Right cardiac atrium (tissue), 5 donors: ENCODE measurements around the gene DNAH17. TPM values are rescaled to one million over a fixed set of nuclear protein-coding genes. Genes with fewer than 3 reads are reported as not detected.

ENCODE experiments used
- ATAC-seq, 2 donors: fragments of 200-7000 bp; cut with Tn5 transposase; one replicate each; pipeline versions ENCODE4 v1.8.0 to v1.9.1; 2020; ENCODE audit warnings: moderate library complexity in 2 of 2, mild to moderate bottlenecking in 1 of 2
- DNase-seq, 3 donors: peaks; one replicate each; pipeline ENCODE4 v3.0.0-alpha.2; 2020
- H3K27ac ChIP-seq: one replicate; pipeline ENCODE4 v1.5.1; 2013; ENCODE audit warnings: mild to moderate bottlenecking, low read length, control low read depth, moderate library complexity
- H3K27me3 ChIP-seq: one replicate; pipeline ENCODE4 v1.6.1; 2013; ENCODE audit not compliant: control insufficient read depth, insufficient read depth
- H3K4me1 ChIP-seq: one replicate; pipeline ENCODE4 v1.6.1; 2013; ENCODE audit warnings: low read length; ENCODE audit not compliant: control insufficient read depth, insufficient read depth
- H3K4me3 ChIP-seq: one replicate; pipeline ENCODE4 v1.5.1; 2013; ENCODE audit warnings: low read length, control low read depth
- H3K9me3 ChIP-seq: one replicate; pipeline ENCODE4 v1.6.1; 2013; ENCODE audit warnings: low read length; ENCODE audit not compliant: control insufficient read depth
- WGBS: extraction: QIAGEN DNeasy Blood & Tissue Kit; methylation state at CpG from one replicate; pipeline ENCODE4 v1.1.7; 2013; 5-methylcytosine and 5-hydroxymethylcytosine counted together
- intact Hi-C, 4 donors: fragments of 100-400 bp; cut with DNase I; formaldehyde crosslinking; loops; one replicate each; pipeline versions ENCODE4 v1.11.0 to v1.14.0; 2022 to 2023
- polyA plus RNA-seq: library from polyadenylated mRNA; stranded (reverse); fragments of 200-250 nt; gene quantifications from one replicate; pipeline ENCODE4 v1.2.3, GENCODE V29; 2013
- total RNA-seq, 4 donors: library from RNA; stranded (reverse); fragmentation: NEBNext Ultra II Directional; extraction: Animal tissue kit (Norgen Biotek cat#: 25700); gene quantifications; one replicate each; pipeline ENCODE4 v1.2.1, GENCODE V29; 2021
- donor health status: healthy with polysubstance abuse.
- donor health status: DM: no; HTN: yes; CAD: no.
- donor health status: DM: no; HTN: no; CAD: no.
- donor health status: DM: no; HTN: yes; CAD: no; lungs with severe emphysema.
- donor health status: DM: yes; HTN: yes; CAD: no.

The DNAH17 gene
- total and polyA plus RNA-seq, 5 donors: 0.06 to 0.28 (median 0.19) TPM; not detected in 1

DNA sequence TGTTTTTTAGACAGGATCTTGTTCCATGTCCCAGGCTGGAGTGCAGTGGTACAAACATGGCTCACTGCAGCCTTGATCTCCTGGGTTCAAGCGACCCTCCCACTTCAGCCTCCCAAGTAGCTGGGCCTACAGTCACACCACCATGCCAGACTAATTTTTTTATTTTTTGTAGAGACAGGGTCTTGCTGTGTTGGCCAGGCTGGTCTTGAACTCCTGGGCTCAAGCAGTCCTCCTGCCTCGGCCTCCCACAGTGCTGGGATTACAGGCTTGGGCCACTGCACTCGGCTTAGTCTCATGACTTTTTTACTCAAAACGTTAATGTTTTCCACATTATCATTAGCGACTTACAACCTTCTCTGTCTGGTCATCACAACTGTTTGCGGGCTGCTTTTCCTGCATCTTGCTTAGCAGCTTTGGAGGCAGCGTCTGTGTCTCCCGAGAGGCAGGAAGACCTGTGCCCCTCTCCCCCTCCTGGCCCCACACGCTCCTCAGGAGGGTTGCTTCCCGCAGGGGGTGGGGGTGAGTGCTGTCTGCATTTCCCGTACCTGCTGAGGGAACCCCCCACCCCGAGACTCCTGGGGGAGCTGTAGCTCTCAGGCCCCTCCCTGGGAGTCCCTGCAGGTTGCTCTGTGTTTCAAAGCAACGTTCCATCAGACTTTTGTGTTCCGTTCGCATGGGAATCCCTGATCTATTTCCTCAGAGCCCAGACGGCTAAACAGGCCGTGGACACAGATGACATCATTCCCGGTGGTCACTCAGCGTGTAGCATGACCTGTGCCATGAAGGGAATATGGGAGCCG is 146.1 kb downstream of the DNAH17 start:
- peak in 2 of 3 donors; percentile 22 to 24 for DNase-seq
- no peaks in the 10 kb centered on the region for H3K9me3 ChIP-seq
- ATAC-seq: peak in 1 of 2 donors; percentile 4
- no peaks in the 10 kb centered on the region for H3K4me1 ChIP-seq
- no peaks in the 10 kb centered on the region for H3K27me3 ChIP-seq
- WGBS: 48% methylated on average over 20 of the region's 20 CpGs
- no peak overlapping the region for H3K27ac ChIP-seq
- no peak overlapping the region for H3K4me3 ChIP-seq
- intact Hi-C loops: no loop called here

DNA sequence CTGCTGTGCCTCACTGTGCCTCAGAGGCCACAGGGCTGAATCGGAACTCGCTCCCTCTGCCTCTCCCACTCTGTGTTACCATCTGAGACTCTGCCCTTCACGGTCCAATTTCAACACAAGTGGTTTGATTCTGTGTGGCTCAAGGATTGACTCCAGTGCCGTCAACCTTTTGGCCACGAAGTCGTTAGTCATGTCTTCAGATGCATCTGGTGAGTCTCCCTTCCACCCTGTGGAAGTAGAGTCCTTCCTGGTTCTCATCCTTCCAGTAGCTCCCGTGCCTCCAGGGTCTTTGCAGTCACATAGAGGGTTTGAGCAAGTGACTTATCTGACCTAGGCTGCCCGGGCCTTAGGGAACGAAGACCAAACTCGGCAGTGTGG is 147.6 kb downstream of the DNAH17 start:
- Histone ChIP-seq H3K27ac (no peak overlapping the region), H3K4me1 (peaks cover 4% of the 10 kb centered on the region), H3K4me3 (no peak overlapping the region), H3K9me3 (no peaks in the 10 kb centered on the region), H3K27me3 (no peaks in the 10 kb centered on the region)
- 82% methylated on average over 10 of the region's 10 CpGs for WGBS
- ATAC-seq: no peak
- DNase-seq: no peak
- intact Hi-C loops: loop anchor here in 1 of 4 donors (10.0 kb wide), 1 partner anchor 175 kb away; no protein-coding TSS in a partner anchor

DNA sequence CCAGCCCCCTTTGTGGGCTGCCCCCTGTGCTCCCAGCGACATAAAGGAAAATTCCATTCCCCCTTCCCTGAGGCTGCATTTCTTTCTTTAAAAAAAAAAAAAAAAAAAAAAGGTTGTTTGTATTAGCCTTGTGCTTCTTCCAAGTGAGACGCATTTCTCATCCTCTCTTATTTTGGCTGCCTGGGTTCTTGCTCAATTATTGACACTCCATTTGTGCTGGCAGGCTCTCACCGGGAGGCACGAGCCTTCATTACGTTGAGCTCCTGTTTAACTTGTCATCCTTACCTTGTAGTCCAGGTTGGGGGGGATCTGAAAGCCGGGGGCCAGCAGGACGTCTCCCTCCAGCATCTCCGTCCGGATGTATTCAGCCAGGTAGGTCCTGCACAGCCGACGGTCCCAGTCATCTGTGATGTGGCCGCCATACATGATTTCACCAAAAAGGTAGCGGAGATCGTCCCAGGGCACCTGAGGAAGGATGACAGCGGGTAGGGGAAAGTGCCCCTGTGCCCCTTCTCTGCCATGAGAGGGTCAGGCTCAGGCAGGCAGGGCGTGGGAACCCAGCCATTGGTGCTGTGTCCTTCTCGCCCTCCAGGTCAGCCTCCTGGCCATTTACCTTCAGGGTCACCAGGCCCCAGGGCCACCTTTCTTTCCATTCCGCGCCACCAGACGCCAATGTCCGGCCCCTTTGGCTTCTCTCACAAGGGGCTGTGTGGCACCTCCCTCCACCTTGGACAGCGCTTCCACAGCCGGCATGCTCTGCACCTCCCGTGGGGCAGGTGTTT is 148.2 kb downstream of the DNAH17 start:
- WGBS: 86% methylated on average over 24 of the region's 24 CpGs
- Histone ChIP-seq H3K4me3 (no peak overlapping the region), H3K27me3 (no peaks in the 10 kb centered on the region), H3K4me1 (peaks cover 4% of the 10 kb centered on the region), H3K9me3 (no peaks in the 10 kb centered on the region), H3K27ac (no peak overlapping the region)
- intact Hi-C loops: loop anchor here in 1 of 4 donors (10.0 kb wide), 1 partner anchor 174 kb away; no protein-coding TSS in a partner anchor
- peak in 1 of 3 donors; percentile 53 for DNase-seq
- ATAC-seq: no peak

DNA sequence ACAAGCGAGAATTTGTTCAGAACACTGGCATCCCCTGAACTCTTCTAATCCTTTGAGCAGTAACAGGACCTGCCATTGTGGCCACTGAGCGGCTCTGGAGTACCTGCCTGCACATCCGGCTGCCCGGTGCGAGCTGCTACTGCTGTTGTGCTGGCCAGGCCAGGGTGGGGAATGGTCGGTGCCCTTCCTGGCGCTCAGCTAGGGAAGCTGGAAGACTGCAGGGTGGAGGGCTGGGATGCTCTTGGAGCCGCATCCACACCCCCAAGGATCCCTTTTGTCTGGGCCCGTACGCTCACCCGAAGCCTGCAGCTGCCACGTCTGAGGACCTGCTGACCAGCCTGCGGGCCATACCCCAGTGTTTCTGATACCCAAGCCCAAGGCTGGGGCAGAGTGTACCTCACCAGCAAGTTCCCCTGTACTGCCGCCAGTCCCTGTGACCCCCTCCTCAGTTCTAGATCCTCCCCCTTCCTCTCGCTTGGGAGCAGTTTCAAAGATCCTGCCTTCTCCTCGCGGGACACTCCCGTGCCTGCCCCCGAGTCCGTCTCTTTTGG is 149.1 kb downstream of the DNAH17 start:
- Histone ChIP-seq H3K9me3 (no peaks in the 10 kb centered on the region), H3K4me3 (no peak overlapping the region), H3K4me1 (peaks cover 4% of the 10 kb centered on the region), H3K27ac (no peak overlapping the region), H3K27me3 (no peaks in the 10 kb centered on the region)
- 83% methylated on average over 20 of the region's 20 CpGs for WGBS
- ATAC-seq (no peak), DNase-seq (peak in 2 of 3 donors; percentile 35 to 43)
- intact Hi-C loops: loop anchor here in 1 of 4 donors (10.0 kb wide), 1 partner anchor 173 kb away; no protein-coding TSS in a partner anchor

DNA sequence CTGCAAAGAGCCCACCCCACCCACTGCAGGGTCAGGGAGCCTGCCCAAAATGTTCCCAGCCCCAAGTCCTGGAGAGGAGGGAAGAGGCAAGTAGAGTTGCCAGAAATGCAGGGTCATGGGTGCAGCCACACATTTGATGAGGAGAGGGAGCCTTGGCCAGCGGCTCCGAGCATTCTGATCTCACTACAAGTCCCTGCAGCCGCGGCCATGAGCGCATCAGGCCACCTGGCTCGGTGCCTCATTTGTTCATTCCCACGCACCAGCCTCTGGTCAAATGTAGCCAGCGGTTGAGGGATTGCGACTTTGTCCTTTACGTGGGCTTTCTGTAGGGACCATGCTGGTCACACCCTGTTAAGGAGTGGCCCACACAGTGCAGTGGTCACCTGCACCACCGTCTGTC is 150.1 kb downstream of the DNAH17 start:
- 84% methylated on average over 11 of the region's 11 CpGs for WGBS
- intact Hi-C loops: loop anchor here in 1 of 4 donors (10.0 kb wide), 1 partner anchor 172 kb away; no protein-coding TSS in a partner anchor
- DNase-seq (peak in 2 of 3 donors; percentile 54 to 57), ATAC-seq (no peak)
- Histone ChIP-seq H3K9me3 (no peaks in the 10 kb centered on the region), H3K27ac (no peak overlapping the region), H3K4me1 (peaks cover 4% of the 10 kb centered on the region), H3K4me3 (no peak overlapping the region), H3K27me3 (no peaks in the 10 kb centered on the region)

DNA sequence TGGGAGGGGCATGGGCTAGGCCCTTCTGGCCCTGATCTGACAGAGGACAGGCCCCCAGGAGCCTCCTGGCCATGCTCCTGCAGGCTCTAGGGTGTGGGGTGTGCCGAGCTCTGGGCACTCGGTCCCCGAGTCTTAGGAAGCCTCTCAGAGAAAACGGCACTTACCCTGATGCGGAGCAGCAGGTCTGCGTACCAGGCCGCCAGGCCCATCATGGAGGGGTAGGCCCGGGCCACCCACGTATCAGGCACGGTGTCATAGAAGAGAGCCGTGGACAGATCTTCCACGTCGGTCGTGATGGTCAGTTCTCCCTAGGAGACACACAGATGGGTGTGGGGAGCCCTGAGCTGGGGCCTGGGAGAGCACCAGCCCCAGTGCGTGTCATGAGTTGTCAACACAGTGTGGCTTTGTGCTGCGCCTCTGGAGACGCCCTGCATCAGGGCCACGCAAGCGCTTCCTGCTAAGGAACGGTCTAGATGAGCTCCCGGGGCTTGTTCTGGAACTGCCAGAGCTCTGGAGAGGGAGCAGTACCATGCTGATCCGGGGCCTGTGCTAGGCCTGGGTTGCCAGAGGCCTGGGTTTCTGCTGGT is 150.8 kb downstream of the DNAH17 start:
- H3K27ac ChIP-seq: no peak overlapping the region
- H3K4me3 ChIP-seq: no peak overlapping the region
- no peak for ATAC-seq
- H3K27me3 ChIP-seq: no peaks in the 10 kb centered on the region
- no peaks in the 10 kb centered on the region for H3K9me3 ChIP-seq
- peaks cover 6% of the 10 kb centered on the region for H3K4me1 ChIP-seq
- intact Hi-C loops: loop anchor here in 1 of 4 donors (10.0 kb wide), 1 partner anchor 172 kb away; no protein-coding TSS in a partner anchor
- peak in 2 of 3 donors; percentile 39 to 46 for DNase-seq
- WGBS: 89% methylated on average over 22 of the region's 22 CpGs

DNA sequence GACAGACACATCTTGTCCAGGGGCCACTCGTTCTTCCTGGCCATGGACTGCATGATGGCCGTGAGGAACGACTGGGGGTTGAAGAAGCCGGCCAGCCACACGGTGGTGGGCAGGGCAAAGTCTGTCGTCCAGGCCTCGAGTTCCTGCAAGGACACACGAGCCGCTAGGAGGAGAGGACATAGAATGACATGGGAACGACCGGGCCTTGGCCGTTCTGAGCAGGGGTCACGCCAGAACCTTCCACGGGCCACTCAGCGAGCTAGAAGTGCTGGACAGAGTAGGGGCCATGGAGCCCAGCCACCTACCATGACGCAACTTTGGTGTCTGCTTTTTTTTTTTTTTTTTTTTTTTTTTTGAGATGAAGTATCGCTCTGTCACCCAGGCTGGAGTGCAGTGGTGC is 151.8 kb downstream of the DNAH17 start:
- no peak overlapping the region for H3K27ac ChIP-seq
- intact Hi-C loops: loop anchor here in 2 of 4 donors (2.0 to 10.0 kb wide), 2 partner anchors 171 to 177 kb away; no protein-coding TSS in a partner anchor
- no peaks in the 10 kb centered on the region for H3K27me3 ChIP-seq
- ATAC-seq (peak; percentile 17 to 24), DNase-seq (peak; percentile 61 to 75 (median 69))
- 74% methylated on average over 17 of the region's 17 CpGs for WGBS
- no peak overlapping the region for H3K4me3 ChIP-seq
- H3K9me3 ChIP-seq: no peaks in the 10 kb centered on the region
- peaks cover 6% of the 10 kb centered on the region for H3K4me1 ChIP-seq

DNA sequence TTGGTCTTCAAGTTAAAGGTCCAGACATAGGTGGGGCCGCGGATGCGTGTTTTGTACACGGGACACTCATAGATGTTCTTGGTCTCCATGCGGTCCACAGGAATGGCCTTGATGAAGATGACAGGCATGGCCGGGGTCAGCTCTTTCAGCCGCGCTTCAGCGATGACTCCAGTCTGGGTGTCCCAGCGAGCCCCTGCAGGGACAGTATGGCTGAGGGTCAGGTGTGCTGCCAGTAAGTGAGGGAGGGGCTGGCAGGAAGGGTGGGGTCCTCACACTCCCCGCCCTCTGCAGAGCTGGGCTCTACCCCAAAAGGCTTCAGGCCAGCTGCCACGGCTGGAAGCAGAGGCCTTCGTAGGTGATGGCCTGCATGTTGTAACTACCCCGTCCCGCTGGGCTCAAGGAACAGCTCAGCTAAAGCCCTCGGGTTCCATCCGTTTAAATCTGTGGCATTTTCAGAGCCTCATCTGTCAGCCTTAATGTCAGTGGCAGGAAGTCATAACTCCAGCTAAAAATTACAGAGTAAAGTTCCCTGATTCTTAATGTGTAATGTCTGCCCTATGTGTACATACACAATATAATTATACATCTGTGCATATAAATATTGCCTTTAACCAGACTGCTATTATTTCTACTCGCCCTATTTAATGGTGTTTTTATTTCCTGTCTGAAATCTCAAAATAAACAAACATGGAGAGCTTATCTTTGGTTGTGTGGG is 153.1 kb downstream of the DNAH17 start:
- H3K4me3 ChIP-seq: no peak overlapping the region
- ATAC-seq (no peak), DNase-seq (peak in 2 of 3 donors; percentile 39 to 50)
- no peaks in the 10 kb centered on the region for H3K9me3 ChIP-seq
- H3K27ac ChIP-seq: no peak overlapping the region
- peaks cover 8% of the 10 kb centered on the region for H3K4me1 ChIP-seq
- intact Hi-C loops: loop anchor here (2.0 to 10.0 kb wide), 8 partner anchors 62 to 175 kb away; partner anchors contain the start of gene SOCS3 (in 3 of the 4)
- 78% methylated on average over 18 of the region's 18 CpGs for WGBS
- H3K27me3 ChIP-seq: no peaks in the 10 kb centered on the region

DNA sequence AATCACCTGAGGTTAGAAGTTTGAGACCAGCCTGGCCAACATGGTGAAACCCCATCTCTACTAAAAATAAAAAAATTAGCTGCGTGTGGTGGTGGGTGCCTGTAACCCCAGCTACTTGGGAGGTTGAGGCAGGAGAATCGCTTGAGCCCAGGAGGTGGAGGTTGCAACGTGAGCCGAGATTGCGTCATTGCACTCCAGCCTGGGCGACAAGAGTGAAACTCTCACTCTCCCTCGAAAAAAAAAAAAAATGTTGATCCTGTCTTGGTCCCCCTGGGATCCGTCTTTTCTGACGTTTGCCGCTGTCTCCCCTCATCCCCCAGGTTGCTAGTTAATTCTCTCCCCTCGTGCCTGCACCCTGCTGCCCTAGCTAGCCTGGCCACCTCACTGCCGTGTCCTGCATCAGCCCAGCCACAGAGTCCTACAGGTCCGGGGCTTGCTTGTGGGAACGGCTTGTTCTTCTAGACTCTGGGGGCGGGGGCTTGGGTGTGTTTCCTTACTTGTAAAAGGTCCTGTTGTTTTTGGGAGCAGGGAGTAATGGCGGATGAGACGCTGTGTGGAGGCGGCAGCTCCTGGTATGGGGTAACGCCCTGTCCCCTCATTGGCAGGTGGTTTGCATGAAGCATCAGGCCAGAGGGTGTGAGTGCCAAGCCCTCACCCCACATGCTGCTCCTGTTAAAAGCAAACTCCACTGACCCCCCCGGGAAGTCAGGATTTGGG is 154.2 kb downstream of the DNAH17 start:
- no peak overlapping the region for H3K4me3 ChIP-seq
- intact Hi-C loops: loop anchor here (2.0 to 10.0 kb wide), 7 partner anchors 61 to 172 kb away; partner anchors contain the start of gene SOCS3 (in 3 of the 4)
- peaks cover 8% of the 10 kb centered on the region for H3K4me1 ChIP-seq
- WGBS: 88% methylated on average over 20 of the region's 20 CpGs
- ATAC-seq (no peak), DNase-seq (peak in 1 of 3 donors; percentile 41)
- H3K27me3 ChIP-seq: no peaks in the 10 kb centered on the region
- H3K9me3 ChIP-seq: no peaks in the 10 kb centered on the region
- H3K27ac ChIP-seq: no peak overlapping the region
